RCC 7860 (cell line): ENCODE data around the gene ATXN7L3.
"Not testable (repeated sequence)": the region's sequence is repeated elsewhere in the genome, so short reads cannot be mapped to it uniquely, and the experiment has no call there.

ENCODE experiments used
- DNase-seq: peaks from one replicate; pipeline ENCODE4 v3.0.0-alpha.2; 2015; ENCODE audit warnings: low spot score
- FAIRE-seq: peaks from 2 replicates; lab custom pipeline; 2012; peaks lifted over from hg19 to GRCh38; lab: Jason Lieb, UNC

ATXN7L3 gene

DNA sequence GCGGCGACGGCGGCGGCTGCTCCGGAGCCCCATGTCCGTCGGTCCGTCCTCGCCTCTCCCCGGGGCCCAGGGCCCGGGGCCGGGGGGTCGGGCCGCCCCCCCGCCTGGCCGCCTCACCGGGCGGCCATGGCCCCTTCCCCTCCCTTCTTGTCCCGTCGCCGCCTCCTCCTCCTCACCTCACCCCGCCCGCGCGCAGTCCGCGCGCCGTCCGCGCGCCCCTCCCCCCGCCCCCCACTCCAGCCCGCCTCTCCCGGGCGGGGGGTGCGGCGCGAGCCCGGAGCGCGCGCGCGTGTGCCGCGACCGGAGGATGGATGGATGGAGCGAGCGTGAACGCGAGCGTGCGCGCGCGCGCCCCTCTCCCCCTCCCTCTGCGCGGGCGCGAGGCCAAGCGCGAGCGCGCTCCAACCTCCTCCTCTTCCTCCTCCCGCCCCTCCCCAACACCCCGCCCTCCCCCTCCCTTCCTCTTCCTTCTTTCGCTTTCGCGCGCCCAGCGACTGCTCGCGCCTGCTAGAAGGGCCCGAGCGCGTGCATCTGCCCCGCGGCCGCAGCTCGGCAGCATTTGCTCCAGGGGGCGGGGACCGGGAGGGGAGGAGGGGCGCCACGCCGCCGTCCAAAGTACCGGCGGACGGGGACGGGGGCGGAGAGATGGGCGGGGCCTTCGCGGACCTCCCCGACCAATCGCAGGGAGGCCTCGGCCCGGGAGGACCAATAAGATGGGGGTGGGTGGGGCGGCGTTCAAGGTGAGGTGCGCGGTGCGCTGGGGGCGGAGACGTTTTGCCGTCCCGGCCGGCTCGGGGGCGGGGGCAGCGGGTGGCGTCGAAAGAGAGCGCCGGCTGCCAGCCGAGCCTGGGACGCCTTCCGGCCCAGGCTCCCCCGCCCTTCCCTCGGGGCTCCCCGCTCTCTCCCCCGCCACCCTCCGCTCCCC, at the start of gene ATXN7L3:
Gene ATXN7L3 (minus strand): TSS at position 332 of the 925 bp plus-strand sequence. CDS start 1,814 bp downstream, outside the sequence.
- FAIRE-seq (no peak), DNase-seq (peak; percentile 91)

- no peak for DNase-seq
- FAIRE-seq, result no peak
Measured at GRCh38 chr17:44247876-44248736, 48.4 kb upstream of the ATXN7L3 start.

- FAIRE-seq (no peak), DNase-seq (no peak)
Measured at GRCh38 chr17:44247440-44247841, 47.8 kb upstream of the ATXN7L3 start.

DNA sequence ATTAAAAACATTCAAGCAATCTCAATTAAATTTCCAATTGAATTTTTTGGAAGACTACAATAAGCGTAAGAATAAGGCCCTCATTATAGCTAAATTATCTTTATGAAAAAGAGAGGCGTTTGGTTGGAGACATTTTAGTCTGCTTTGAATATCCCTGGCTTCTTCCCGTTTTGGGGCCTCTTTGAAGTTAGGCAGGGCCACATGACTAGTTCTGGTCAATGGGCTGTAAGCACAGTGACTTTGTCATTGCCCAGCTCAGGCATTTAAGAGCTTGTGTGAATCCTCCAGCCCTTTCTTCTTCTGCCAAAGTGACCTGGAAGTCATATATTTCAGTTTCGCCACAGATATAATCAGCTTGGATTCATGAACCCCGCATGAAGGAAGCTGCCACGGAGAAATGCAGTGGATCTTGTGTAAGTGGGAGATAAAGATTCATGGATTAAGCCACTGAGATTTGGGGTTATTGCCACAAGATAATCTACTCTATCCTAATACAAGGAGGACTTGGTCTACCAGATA, 41.5 kb upstream of the ATXN7L3 start:
- FAIRE-seq (no peak), DNase-seq (no peak)

DNA sequence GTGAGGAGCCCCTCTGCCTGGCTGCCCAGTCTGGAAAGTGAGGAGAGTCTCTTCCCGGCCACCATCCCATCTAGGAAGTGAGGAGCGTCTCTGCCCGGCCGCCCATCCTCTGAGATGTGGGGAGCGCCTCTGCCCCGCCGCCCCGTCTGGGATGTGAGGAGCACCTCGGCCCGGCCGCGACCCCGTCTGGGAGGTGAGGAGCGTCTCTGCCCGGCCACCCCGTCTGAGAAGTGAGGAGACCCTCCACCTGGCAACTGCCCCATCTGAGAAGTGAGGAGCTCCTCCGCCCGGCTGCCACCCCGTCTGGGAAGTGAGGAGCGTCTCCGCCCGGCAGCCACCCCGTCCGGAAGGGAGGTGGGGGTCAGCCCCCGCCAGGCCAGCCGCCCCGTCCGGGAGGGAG, 38.2 kb upstream of the ATXN7L3 start:
- FAIRE-seq, result not testable (repeated sequence)

DNA sequence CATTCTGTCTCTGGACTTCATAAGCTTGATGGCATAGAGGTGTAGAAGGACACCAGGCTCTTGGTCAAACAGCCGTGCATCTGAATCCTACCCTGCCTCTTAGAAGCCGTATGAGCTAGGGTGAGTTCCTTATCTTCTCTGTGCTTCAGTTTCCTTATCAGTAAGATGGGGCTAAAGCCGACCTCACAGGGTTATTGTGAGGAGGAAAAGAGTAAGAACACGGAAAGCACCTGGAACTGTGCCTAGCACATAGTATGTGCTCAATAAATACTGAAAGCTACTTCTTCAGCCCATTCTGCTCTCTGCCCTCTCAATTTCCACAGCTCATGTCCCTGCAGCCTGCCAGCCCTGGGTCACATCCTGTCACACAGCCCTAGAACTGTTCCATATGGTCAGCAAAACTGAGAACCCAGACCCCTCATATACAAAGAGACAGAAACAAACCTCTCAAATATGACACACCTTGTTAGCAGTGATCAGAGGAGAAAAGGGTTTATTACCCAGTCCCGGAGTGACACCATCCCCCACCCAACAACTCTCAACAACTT, 36.8 kb upstream of the ATXN7L3 start:
- no peak for FAIRE-seq
- DNase-seq, result no peak

More for the DNA sequence above, 38.2 kb upstream of the ATXN7L3 start:
- not testable (repeated sequence) for DNase-seq

DNA sequence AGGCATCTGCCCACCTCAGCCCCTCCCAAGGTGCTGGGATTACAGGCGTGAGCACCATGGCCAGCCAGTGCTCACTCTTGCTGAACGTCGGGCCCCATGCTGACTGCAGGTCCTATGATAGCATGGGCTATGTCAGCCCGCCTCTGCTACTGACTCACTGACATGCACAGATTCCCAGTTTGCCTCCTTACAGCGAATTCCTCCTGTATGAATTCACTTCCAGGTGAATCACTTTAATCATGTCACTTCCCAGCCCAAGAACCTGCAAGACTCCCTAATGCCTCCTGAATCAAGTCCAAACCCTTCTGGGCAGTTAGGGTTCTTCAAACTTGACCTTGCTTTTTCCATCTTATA, 35.9 kb upstream of the ATXN7L3 start:
- DNase-seq, result peak; percentile 97
- peak; percentile 95 for FAIRE-seq

DNA sequence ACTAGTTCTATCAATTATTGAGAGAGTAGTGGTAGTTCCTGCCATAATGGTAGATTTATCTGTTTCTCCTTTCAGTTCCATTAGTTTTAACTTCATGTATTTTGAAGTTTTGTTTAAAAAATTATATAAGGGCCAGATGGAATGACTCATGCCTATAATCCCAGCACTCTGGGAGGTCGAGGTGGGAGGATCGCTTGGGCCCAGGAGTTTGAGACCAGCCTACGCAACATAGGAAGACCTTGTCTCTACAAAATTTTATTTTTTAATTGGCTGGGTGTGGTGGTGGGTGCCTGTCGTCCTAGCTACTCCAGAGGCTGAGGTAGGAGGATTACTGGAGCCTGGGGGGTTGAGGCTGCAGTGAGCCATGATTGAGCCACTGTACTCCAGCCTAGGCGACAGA, 33.9 kb upstream of the ATXN7L3 start:
- DNase-seq (no peak), FAIRE-seq (no peak)

DNA sequence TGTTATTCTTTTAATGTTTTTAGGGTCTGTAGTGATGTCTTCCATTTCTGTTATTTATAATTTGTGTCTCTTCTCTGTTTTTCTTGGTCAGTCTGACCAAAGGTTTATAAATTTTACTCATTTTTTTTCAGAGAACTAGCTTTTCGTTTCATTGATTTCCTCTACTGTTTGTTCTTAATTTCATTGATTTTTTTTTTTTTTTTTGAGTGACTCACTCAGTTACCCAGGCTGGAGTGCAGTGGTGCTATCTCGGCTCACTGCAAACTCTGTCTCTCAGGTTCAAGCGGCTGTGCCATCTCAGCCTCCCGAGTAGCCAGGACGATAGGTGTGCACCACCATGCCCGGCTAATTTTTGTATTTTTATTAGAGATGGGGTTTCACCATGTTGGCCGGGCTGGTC, 32.4 kb upstream of the ATXN7L3 start:
- FAIRE-seq (no peak), DNase-seq (no peak)

DNA sequence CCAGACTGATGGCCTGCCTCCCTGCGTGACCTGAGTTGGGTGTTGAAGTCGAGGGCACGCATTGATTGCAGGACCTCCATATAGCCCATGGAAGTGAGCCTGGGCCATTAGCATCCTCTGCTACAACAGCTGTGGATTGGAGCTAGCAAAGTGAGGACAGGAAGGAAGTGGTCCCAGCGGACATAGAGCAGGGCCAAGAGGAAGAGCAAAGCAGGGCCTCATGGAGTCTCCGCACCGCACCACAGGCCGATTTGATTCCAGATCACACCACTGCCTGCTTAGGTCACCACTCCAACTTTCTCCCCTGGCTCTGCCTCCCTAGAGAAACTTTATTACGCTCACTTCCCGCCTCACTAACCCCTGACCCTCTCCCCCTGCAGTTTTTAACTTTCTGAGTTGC, 30.5 kb upstream of the ATXN7L3 start:
- no peak for FAIRE-seq

DNA sequence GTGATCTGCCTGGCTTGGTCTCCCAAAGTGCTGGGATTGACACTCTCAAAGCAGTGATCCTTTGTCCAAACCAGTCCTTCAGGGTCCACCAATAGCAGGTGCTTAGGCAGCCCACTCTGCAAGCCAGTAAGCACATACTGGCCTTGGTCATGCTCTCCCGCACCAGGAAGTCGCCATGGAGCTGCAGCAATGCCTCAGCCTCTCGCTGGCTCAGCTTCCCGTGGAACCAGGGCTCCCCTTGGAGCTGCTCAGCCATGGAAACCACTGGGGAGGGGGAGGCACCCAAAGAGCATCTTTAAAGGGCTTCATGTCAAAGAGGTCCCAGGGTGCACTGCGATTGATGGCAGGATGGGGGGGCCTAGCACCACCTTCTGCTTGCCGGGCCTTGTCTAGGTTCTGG, 29.4 kb upstream of the ATXN7L3 start:
- peak; percentile 6 for DNase-seq

More for the DNA sequence above, 30.5 kb upstream of the ATXN7L3 start:
- DNase-seq, result no peak

DNA sequence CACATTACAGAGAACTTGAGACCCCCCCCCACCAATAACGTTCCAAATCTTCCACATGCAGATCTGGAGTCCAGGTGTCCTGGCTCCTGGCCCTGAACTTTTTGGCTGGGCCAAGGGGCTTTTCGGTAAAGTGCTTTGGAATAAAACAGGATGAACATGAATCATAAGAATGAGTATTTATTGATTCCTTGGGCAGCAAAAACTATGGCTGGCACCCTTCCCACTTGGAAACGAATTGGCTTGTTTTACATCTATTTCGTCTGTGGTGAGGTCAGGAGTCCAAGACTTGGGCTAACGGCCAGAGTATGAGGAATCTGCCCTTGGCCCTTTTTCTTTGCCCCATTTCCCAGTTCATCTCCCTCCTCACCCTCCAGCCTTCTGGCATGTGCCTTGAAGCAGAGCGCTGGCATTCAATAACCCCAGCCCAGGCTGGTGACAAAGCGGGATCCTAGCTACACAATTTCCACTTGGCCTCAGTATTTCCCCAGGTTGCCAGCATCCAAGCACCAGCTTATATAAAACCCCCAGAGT, 23.9 kb upstream of the ATXN7L3 start:
- peak; percentile 66 for FAIRE-seq

More for the DNA sequence above, 29.4 kb upstream of the ATXN7L3 start:
- FAIRE-seq, result no peak

DNA sequence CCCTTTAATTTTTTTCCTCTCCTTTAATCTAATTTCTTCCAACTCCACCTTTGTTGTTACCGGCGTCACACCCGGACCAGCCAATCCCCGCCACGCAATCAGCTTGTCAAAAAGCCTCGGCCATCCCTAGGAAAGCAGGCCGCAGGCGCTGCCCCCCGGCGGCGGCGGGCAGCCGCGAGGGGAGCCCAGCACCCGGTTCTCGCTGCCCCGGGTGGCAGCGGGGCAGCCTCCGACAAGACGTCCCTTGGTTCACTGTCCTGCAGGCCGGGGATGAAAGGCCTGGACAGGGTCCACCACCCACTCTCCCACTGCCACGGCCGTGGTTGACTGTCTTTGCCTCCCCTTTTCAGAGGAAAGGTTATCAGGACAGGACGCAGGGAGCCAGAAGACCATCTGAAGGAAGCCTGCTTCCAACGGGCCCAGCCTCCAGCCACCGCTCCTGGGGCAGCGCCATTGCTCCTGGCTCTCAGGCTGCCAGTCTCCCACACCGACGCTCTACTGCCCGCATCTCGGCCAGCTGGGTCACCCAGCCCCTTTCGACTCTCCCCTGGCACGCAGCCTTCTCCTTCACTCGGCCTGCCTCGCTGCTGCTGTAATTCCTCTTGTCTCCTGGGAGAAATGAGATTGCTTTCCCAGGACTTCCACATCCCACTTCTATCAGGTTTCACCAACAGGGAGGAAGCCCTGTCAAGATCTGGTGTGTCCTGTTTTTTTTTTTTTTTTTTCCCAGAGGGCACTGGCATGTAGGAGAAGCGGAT, 22.6 kb upstream of the ATXN7L3 start:
- no peak for FAIRE-seq
- peak; percentile 61 for DNase-seq

More for the DNA sequence above, 23.9 kb upstream of the ATXN7L3 start:
- peak; percentile 41 for DNase-seq

- FAIRE-seq, result no peak
- no peak for DNase-seq
Measured at GRCh38 chr17:44221862-44222111, 22.1 kb upstream of the ATXN7L3 start.

GRCh38 chr17:44221084-44221861, 21.6 kb upstream of the ATXN7L3 start:
- peak; percentile 46 for DNase-seq
- FAIRE-seq, result no peak

DNA sequence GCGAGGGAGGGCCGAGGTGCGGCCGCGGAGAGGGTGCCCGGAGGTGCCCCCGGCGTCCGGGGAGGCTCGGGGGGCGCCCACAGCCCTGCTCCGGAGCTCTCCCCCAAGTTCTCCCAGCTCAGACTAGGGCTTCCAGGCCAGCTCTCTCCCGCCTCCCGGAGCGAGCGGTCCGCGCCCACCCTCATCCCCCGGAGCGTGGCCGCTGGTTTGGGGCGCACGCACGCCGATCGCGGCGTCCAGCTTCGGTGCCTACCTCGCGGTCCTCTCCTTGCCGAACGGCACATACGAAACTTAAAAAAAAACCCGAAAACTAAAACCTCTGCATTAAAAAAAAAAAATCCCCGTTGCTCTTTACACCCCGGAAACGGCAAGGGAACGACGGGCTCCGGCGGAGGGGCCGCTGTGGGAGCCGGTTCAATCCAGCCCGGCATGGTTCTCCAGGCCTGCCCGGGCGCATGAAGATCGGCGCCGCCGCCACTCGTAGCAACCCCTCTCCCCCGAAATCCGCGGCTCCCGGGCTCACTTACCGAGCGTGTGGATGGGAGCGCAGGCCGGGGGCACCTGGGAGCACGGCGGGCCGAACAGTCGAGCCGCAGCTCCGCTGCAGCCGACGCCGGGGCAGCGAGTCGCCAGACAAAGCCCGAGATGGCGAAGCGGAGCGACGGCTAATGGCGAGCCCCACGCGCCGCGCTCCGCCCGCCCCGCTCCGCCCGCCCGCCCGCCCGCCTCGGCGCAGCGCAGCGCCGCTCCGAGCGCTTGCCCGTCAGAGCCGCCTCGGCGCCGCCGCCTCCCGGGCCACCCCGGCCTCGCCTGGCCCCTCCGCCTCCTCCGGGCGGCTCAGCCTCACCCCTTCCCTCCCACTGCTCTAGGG, 20.8 kb upstream of the ATXN7L3 start:
- no peak for DNase-seq
- no peak for FAIRE-seq

- DNase-seq (peak; percentile 47), FAIRE-seq (no peak)
Measured at GRCh38 chr17:44219616-44220212, 20.0 kb upstream of the ATXN7L3 start, which contains the start of gene UBTF. Gene UBTF, minus strand, starts transcription at chr17:44219675. Its CDS starts 1,446 bp downstream, at chr17:44218229.

DNA sequence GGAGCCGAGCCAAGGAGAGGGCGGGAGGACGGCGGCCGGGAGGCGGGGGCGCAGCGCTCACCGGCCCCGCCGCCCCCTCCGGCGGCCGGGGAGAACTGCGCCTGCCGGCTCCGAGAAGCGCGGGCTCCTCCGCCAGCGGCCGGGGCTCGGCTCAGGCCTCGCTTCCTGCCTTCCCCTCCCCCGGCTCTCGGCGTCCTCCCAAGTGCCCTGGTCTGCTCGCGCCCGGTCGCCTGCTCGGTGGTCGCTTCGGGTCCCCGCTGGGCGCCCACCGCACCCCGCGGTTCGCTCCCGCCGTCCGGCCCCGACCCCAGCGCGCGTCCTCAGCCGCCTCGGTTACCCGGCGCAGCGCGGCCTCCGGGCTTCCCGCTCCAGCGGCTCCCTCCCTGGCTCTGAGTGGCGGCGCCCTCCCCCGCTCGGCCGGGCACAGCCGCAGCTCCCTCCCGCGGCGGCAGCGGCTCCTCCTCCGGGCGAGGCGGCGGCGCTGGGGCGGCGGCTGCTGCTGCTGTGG, 19.5 kb upstream of the ATXN7L3 start:
- peak; percentile 43 for DNase-seq

More for the DNA sequence above, 19.5 kb upstream of the ATXN7L3 start:
- FAIRE-seq, result no peak
